ENCODE data around the gene ZNF516.
"Not testable (repeated sequence)": the region's sequence is repeated elsewhere in the genome, so short reads cannot be mapped to it uniquely, and the experiment has no call there.

ZNF516 gene

GRCh38 chr18:76488190-76488589, 6.9 kb downstream of the ZNF516 start:
- no peak for DNase-seq

- DNase-seq = no peak
These were observed 7.3 kb downstream of the ZNF516 start for GRCh38 chr18:76487782-76488181.

- DNase-seq = no peak
These were observed 8.0 kb downstream of the ZNF516 start for GRCh38 chr18:76487070-76487469.

GRCh38 chr18:76486574-76486973, 8.5 kb downstream of the ZNF516 start:
- DNase-seq = no peak

GRCh38 chr18:76486038-76486437, 9.0 kb downstream of the ZNF516 start:
- no peak for DNase-seq

- DNase-seq = no peak
These were observed 10.2 kb downstream of the ZNF516 start for GRCh38 chr18:76484749-76485387.

- no peak for DNase-seq
These were observed 11.3 kb downstream of the ZNF516 start for GRCh38 chr18:76483780-76484179.

- DNase-seq = no peak
These were observed 11.9 kb downstream of the ZNF516 start for GRCh38 chr18:76482971-76483691.

GRCh38 chr18:76482267-76482666, 12.8 kb downstream of the ZNF516 start:
- DNase-seq = no peak

- DNase-seq = no peak
These were observed 14.1 kb downstream of the ZNF516 start for GRCh38 chr18:76480913-76481312.

GRCh38 chr18:76479351-76480238, 15.4 kb downstream of the ZNF516 start:
- no peak for DNase-seq

GRCh38 chr18:76476665-76477561, 18.1 kb downstream of the ZNF516 start:
- no peak for DNase-seq

- no peak for DNase-seq
These were observed 19.4 kb downstream of the ZNF516 start for GRCh38 chr18:76475450-76476194.

- no peak for DNase-seq
These were observed 20.2 kb downstream of the ZNF516 start for GRCh38 chr18:76474824-76475223.

GRCh38 chr18:76473521-76473920, 21.5 kb downstream of the ZNF516 start:
- not testable (repeated sequence) for DNase-seq

GRCh38 chr18:76472829-76473228, 22.2 kb downstream of the ZNF516 start:
- no peak for DNase-seq

GRCh38 chr18:76471593-76471992, 23.4 kb downstream of the ZNF516 start:
- DNase-seq = no peak

GRCh38 chr18:76468345-76469304, 26.4 kb downstream of the ZNF516 start:
- DNase-seq = no peak

GRCh38 chr18:76467371-76468190, 27.5 kb downstream of the ZNF516 start:
- no peak for DNase-seq
